ENCODE measurements around the gene SARDH. TPM values are rescaled to one million over a fixed set of nuclear protein-coding genes. Genes with fewer than 3 reads are reported as not detected.

The SARDH gene
- total RNA-seq, 4 donors from 2014 or later: 0.32 to 0.98 (median 0.44) TPM; not detected in 1

- H3K9me3 ChIP-seq: no peaks in the 10 kb centered on the region
- WGBS: 91% methylated on average over 13 of the region's 14 CpGs
- H3K27me3 ChIP-seq: no peaks in the 10 kb centered on the region
- TF ChIP-seq POLR2AphosphoS5 (IDR thresholded peaks at IDR 0.05) (no peak), CTCF (IDR thresholded peaks at IDR 0.05) (no peak), POLR2A (IDR thresholded peaks at IDR 0.05) (no peak), EP300 (IDR thresholded peaks at IDR 0.05) (no peak)
- no peak overlapping the region for H3K27ac ChIP-seq
- DNase-seq (ENCODE audit: low spot score in 2 of 2): no peak
- no peaks in the 10 kb centered on the region for H3K36me3 ChIP-seq
- H3K4me1 ChIP-seq: no peaks in the 10 kb centered on the region
- H3K4me3 ChIP-seq: no peak overlapping the region
Measured at GRCh38 chr9:133674091-133674490, 64.1 kb downstream of the SARDH start.

DNA sequence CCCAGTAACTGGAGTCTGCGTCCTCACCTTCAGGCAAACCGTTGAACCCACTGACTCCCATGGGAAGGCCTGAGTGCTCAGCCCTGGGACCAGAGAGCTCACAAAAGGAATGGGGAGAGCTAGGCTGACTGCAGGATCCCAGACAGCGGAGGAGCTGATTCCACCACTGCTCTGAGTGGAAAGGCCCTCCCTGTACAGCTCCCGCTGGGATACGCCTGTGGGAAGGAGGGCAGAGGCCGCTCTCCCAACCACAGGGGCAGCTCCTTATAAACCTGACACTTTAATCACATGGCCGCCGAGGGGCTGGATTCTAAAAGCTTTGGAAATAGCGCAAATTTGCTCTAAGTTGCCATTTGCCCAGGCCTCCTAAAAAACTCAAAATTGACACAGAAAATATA is 64.9 kb downstream of the SARDH start:
- whole genome bisulfite sequencing: 75% methylated on average over 8 of the region's 9 CpGs
- Histone ChIP-seq H3K27ac (no peak overlapping the region), H3K4me1 (no peaks in the 10 kb centered on the region), H3K9me3 (no peaks in the 10 kb centered on the region), H3K27me3 (no peaks in the 10 kb centered on the region), H3K36me3 (no peaks in the 10 kb centered on the region), H3K4me3 (no peak overlapping the region)
- DNase-seq (ENCODE audit: low spot score in 2 of 2): no peak
- TF ChIP-seq CTCF (IDR thresholded peaks at IDR 0.05) (no peak), POLR2AphosphoS5 (IDR thresholded peaks at IDR 0.05) (no peak), EP300 (IDR thresholded peaks at IDR 0.05) (no peak), POLR2A (IDR thresholded peaks at IDR 0.05) (no peak)

DNA sequence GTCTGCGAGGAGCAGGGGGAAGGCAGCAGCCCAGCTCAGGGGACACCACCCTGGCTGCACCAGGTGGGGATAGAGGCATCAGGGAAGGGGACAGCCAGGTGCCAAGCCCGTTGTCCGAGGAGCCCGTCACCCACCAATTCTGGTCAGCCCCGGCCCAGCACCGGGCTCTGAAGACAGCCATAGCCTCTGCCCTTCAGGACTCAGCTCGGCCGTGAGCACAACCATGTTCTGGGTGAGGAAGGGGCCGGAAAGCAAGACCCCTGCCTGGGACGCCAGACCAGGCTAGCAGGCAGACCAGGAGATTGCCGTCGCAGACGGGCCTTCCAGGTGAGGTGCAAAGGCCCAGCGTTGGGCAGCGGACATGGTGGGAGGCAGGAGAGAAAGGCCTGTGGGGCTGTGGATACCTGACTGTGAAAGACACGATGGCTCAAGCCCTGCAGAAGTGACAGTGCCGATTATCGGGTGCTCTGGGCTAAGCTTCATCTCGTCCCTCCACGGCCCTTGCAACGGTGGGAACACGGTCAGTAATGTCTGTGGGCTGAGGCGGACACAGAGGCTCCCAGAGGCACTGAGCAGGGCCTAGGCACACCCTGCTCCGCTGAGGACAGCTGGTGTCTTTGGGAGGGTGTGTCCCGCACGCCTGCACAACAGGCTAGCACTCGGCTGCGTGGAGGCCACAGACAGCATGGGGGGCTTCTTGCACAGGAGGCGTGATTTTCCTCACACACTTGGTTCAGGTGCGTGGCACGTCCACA is 65.5 kb downstream of the SARDH start:
- Histone ChIP-seq H3K36me3 (no peaks in the 10 kb centered on the region), H3K27ac (no peak overlapping the region), H3K9me3 (no peaks in the 10 kb centered on the region), H3K4me1 (no peaks in the 10 kb centered on the region), H3K4me3 (no peak overlapping the region), H3K27me3 (no peaks in the 10 kb centered on the region)
- no peak for DNase-seq (ENCODE audit: low spot score in 2 of 2)
- TF ChIP-seq POLR2A (IDR thresholded peaks at IDR 0.05) (no peak), POLR2AphosphoS5 (IDR thresholded peaks at IDR 0.05) (no peak), EP300 (IDR thresholded peaks at IDR 0.05) (no peak), CTCF (IDR thresholded peaks at IDR 0.05) (no peak)
- 86% methylated on average over 28 of the region's 31 CpGs for WGBS

- H3K27me3 ChIP-seq: peaks cover 4% of the 10 kb centered on the region
- H3K4me3 ChIP-seq: no peak overlapping the region
- H3K4me1 ChIP-seq: no peaks in the 10 kb centered on the region
- DNase-seq (ENCODE audit: low spot score in 2 of 2): no peak
- TF ChIP-seq CTCF (IDR thresholded peaks at IDR 0.05): no peak
- TF ChIP-seq POLR2AphosphoS5 (IDR thresholded peaks at IDR 0.05): no peak
- TF ChIP-seq POLR2A (IDR thresholded peaks at IDR 0.05): no peak
- TF ChIP-seq EP300 (IDR thresholded peaks at IDR 0.05): no peak
- H3K27ac ChIP-seq: no peak overlapping the region
- H3K9me3 ChIP-seq: no peaks in the 10 kb centered on the region
- no peaks in the 10 kb centered on the region for H3K36me3 ChIP-seq
- WGBS: 86% methylated on average over 19 of the region's 21 CpGs
Measured at GRCh38 chr9:133671371-133671770, 66.8 kb downstream of the SARDH start.

DNA sequence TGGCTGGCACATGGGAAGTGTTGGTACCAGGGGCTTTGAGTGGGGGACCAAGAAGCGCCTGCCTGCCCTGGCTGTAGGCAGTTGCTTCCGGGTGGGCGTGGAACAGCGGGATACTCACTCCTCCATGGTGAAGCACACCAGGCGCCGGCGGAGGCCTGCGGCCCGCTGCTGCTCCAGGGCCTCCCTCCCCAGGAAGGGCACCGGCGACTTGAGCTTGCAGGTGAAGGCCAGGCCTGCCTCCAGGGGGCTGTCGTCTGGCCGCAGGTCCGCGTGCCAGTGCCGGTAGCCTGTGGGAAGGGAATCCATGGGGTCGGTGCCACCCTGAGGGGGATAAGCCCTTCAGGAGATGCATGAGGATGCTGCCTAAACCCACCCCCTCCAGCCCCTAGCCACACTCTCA is 67.7 kb downstream of the SARDH start:
- 97% methylated on average over 17 of the region's 17 CpGs for WGBS
- Histone ChIP-seq H3K4me3 (no peak overlapping the region), H3K4me1 (no peaks in the 10 kb centered on the region), H3K9me3 (no peaks in the 10 kb centered on the region), H3K36me3 (no peaks in the 10 kb centered on the region), H3K27ac (no peak overlapping the region), H3K27me3 (peaks cover 13% of the 10 kb centered on the region)
- no peak for DNase-seq (ENCODE audit: low spot score in 2 of 2)
- TF ChIP-seq POLR2A (IDR thresholded peaks at IDR 0.05): no peak
- TF ChIP-seq POLR2AphosphoS5 (IDR thresholded peaks at IDR 0.05): no peak
- TF ChIP-seq CTCF (IDR thresholded peaks at IDR 0.05): no peak
- TF ChIP-seq EP300 (IDR thresholded peaks at IDR 0.05): no peak
